ENCODE measurements around the gene SRSF5.

GRCh38 chr14:69807192-69807591, 40.2 kb downstream of the SRSF5 start:
- no peak for TF ChIP-seq CTCF (IDR thresholded peaks at IDR 0.05)
- no peak for TF ChIP-seq POLR2A (IDR thresholded peaks at IDR 0.05)
